ENCODE data around the gene EIF1.

DNA sequence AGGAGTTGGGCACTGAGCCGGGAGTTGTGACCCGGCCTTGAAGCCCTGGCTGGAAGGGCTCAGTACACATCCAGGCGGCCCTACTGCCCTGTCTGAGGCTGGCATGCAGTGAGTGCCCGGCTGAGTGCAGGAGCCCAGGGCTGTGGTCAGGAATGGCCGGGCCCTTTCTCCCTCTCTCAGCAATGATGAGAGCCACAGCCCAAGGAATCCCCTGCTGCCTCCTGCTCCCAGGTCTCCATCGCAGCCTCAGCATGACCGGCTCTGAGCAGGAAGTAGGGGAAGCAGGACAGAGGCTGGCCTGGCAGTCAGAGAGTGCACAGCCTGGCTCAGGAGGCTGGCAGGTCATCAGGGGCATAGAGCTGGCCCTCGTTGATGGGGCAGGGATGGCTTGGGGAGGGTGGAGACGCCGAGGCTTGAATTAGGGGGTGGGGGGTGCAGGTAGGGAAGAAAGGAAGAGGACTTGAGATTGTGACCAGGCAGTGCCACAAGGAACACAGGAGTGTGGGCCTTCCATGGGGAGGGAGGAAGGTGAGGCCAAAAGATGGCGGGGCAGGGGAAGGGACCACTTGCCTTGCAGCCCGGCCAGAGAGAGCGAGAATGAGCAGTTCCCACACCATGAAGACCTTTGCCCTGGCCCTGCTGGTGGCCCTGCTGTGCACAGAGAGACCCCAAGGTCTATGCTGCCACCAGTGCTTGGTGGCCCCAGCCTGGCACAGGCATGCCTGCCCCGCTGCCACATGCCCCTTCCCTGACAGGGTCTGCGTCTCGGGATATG is 32.2 kb upstream of the EIF1 start:
- TF ChIP-seq POLR2A (IDR thresholded peaks at IDR 0.05): no peak
- TF ChIP-seq, protein P1, sequence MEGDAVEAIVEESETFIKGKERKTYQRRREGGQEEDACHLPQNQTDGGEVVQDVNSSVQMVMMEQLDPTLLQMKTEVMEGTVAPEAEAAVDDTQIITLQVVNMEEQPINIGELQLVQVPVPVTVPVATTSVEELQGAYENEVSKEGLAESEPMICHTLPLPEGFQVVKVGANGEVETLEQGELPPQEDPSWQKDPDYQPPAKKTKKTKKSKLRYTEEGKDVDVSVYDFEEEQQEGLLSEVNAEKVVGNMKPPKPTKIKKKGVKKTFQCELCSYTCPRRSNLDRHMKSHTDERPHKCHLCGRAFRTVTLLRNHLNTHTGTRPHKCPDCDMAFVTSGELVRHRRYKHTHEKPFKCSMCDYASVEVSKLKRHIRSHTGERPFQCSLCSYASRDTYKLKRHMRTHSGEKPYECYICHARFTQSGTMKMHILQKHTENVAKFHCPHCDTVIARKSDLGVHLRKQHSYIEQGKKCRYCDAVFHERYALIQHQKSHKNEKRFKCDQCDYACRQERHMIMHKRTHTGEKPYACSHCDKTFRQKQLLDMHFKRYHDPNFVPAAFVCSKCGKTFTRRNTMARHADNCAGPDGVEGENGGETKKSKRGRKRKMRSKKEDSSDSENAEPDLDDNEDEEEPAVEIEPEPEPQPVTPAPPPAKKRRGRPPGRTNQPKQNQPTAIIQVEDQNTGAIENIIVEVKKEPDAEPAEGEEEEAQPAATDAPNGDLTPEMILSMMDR (IDR thresholded peaks at IDR 0.05): no peak
- TF ChIP-seq POLR2AphosphoS5 (IDR thresholded peaks at IDR 0.05): no peak
- TF ChIP-seq EP300 (IDR thresholded peaks at IDR 0.05): no peak
